GM18526 (cell line): ENCODE measurements around the gene PRDX4.

ENCODE experiments used
- POLR2A ChIP-seq: IDR thresholded peaks from 3 replicates; pipeline ENCODE4 v1.6.1; 2011; ENCODE audit not compliant: insufficient read length; ENCODE audit errors: extremely low read depth

Gene PRDX4

GRCh38 chrX:23662853-23663252, 4.4 kb upstream of the PRDX4 start:
- no peak for TF ChIP-seq POLR2A

- TF ChIP-seq POLR2A: no peak
Observed at GRCh38 chrX:23664496-23664895, 2.8 kb upstream of the PRDX4 start.

- TF ChIP-seq POLR2A: no peak
Observed at GRCh38 chrX:23666282-23666681, 1.0 kb upstream of the PRDX4 start.

DNA sequence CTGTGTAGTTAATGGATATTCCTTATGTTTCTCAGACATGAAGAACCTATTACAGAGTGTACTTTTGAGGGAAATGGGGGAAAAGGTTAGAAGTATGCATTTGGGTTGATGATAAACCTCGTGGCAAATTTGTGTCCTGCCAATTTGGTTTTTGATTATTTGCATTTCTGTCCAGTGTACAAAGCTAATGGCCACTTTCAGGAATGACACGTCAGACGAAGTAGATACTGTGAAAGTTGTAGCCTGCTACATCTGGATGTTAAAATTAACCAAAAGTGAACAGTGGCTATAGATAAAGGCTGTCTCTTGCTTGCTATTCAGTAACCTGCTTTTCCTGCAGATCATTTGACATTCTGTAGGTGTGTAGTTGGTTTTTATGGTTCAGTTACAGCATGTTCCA, 1.0 kb downstream of the PRDX4 start:
- TF ChIP-seq POLR2A: no peak

GRCh38 chrX:23670528-23670927, 3.2 kb downstream of the PRDX4 start:
- no peak for TF ChIP-seq POLR2A

DNA sequence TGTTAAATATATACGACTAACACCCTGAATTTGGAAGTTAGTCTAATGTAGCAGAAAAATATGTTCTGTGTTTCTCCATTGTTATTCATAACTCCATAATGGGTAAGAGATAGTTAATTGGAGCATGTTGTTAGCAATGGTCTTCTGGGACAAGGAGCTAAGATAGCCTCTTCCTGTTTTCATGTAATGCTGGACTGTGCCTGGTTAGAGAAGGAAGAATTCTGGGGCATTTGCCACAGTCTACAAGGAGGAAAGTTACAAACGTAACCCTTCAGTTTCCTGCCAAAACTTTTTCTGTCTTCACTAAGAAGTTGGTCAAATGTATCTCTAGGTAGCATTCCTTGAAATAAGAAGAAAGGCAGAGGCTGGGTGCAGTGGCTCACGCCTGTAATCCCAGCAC, 5.8 kb downstream of the PRDX4 start:
- no peak for TF ChIP-seq POLR2A

- TF ChIP-seq POLR2A: no peak
Observed at GRCh38 chrX:23692166-23692565, 24.9 kb downstream of the PRDX4 start.

DNA sequence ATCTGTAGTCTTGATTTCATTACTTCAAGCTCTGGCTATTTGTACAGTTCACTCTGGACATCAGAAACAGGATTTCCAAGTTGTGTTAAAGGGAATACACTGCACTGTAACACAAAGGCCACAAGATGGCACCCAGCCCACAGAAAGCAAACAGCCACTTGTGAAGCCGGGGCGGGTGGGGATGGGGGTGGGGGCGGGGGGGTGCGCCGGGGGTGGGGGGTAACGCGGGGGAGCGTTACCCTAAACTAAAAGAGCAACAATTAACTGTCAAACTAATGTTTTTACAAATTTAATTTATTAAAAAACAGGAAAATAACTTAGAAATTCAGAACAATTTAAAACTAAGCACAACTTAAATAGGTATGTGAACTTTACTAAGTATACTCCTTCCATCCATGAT, 27.3 kb downstream of the PRDX4 start:
- TF ChIP-seq POLR2A: no peak

DNA sequence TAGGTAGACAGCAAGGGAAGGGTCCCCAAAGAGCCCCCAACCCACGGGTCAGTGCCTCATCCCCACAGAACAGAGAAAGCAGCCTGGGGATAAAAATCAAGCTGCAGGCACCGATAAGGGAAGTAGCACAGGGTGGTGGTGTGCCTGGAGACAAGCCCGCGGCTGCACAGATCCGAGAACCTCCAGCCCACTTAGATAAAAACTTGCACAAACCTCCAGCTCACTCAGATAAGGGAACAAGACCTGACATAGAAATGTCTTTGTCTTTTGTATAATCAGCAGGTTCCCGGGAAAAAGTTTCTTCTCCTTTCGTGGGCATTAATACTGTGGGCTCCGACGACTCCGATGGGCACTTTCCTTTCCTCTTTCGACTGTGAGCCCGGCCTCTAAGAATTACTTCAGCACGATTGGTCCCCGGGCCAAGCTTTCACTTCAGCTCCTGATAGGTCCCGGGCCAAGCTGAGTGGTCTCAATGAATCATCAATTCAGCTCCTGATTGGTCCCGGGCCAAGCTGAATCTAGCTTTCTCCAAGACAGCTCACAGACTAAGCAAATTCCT, 32.4 kb downstream of the PRDX4 start:
- no peak for TF ChIP-seq POLR2A

DNA sequence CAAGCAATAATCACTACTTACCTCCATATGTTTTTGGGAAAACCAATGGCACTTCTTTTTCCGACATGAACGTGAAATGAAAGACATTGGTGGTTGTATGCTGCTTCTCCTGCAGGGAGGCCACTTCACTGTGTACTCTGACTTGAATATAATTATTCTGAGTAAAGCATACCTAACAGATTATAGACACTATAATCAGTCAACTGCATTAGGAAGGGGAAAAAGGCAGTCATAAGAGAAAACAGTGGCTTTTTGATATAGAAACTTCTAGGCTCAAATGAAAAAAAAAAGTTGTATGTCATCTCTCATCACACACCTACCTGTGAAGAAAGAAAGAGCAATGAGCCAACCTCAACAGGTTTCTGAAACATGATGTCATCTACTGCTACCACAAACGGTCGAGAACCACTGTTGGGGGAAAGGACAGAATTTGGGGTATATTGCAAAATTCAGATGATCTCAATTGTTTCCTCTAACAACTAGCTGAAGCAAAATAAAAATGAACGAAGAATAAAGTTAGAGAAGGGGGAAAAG, 37.4 kb downstream of the PRDX4 start:
- TF ChIP-seq POLR2A: no peak

DNA sequence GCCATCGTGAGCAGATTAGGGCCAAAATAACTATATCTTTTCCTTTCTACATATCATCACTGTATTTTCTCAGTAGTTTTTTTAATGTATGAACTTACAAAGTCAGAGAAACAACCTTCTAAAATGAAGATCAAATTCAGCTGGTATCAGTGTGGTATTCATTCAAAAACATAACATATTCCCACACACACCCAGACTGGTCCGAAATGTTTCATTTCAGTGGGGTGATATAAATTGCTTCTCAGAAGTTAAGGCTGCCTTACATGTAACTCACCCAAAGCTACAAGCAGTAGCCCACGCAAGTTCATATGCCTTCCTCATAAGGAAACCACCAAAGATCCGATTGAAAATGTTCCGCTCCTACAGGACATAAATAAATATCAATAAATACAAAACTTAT, 37.9 kb downstream of the PRDX4 start:
- no peak for TF ChIP-seq POLR2A

GRCh38 chrX:23720117-23720677, 52.9 kb downstream of the PRDX4 start:
- no peak for TF ChIP-seq POLR2A

DNA sequence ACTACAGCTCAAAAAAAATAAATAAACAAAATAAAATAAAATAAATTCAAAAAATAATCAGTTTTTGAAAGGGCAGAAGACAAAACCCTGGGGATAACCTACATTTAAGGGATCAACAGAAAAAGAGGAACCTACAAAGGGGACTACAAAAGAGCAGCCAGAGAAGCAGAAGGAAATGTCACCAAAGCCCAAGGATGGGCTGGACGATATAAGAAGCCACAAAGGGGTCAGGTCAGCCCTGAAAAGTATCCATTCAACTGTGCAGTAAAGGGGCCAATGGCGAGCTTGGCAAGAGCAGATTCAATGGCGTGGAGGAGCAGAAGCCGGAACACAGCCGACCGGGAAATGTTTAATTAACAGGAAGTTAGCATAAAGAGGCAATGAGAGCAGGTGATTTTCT, 58.9 kb downstream of the PRDX4 start:
- TF ChIP-seq POLR2A: no peak

- TF ChIP-seq POLR2A: no peak
Observed at GRCh38 chrX:23727206-23727605, 59.9 kb downstream of the PRDX4 start.

GRCh38 chrX:23729214-23729613, 61.9 kb downstream of the PRDX4 start:
- TF ChIP-seq POLR2A: no peak

DNA sequence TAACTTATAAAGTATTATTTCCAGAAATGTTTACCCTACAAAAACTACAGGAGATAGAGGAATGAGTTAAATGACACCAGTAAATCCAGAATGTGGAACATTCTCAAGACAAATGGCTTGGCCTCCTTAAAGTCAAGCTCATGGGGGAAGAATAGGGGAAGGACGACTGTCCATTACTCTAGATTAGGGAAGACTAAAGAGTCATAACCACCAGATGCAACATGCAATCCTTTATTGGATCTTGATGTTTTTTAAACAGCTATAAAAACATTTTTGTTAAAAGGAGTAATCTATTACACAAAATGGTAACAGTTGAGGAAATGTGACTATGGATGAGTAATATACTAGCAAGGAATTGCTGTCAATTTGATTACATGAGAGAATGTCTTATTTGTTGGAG, 64.7 kb downstream of the PRDX4 start:
- TF ChIP-seq POLR2A: no peak

DNA sequence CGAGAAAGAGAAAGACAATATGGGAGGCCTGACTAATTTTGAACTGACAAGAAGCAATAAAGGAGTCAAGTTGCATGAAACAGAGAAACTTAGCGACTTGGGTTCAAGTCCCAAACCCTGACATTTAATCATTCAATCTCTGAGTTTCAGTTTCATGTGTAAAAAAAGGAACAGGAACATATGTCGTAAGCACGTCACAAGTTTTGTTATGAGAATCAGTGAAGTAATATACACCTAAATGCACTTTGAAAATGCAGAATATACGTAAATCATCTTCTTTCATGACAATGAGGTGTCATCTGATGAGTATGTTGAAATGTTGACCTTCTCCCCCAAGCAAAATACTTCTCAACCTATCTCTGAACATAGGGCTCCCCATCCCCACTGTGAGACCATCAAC, 65.4 kb downstream of the PRDX4 start:
- TF ChIP-seq POLR2A: no peak
